GM19324 (cell line): Measurements from ENCODE around the gene MTARC2.
A peak's percentile ranks its signal among the peaks of the same experiment; 100 is the strongest.

Experiments
- ATAC-seq: cut with Tn5 transposase; IDR thresholded peaks from one replicate; pipeline ENCODE4 v1.9.1; 2021; ENCODE audit warnings: mild to moderate bottlenecking, moderate library complexity; ENCODE audit not compliant: unreplicated experiment, low FRiP score

The MTARC2 gene

DNA sequence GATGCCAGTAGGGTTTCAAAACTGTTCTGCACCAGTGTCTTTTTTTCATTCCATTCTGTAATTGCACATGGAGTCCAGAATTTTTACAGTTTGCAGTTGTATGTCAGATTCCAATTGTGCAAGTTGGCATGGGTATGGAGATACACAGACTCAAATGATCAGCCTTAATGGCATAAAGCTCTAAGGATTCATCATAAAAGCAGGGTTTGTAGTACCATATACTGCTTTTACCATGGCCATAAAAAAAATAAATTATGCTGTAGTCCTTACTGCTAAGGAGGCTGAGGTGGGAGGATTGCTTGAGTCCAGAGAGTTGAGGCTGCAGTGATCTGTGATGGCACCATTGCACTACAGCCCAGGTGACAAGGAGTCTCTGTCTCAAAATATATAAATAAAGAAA lies 48.9 kb downstream of the MTARC2 start:
- no peak for ATAC-seq

DNA sequence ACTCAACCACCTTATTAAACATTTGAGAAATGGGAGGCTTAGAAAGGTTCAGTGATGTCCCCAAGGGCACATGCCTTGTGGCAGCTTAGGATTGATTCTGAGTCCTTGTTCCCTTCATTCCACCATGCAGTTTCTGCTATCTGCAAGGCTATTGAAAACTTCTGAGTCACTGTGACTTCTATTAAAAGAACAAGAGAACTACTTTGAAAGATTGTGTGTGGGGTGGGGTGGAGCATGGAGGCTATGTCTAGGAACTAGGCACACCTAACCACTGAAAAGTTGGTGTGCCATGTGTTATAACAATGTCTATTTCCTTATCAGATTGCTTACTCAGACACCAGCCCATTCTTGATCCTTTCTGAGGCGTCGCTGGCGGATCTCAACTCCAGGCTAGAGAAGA lies 49.4 kb downstream of the MTARC2 start:
- ATAC-seq: no peak

DNA sequence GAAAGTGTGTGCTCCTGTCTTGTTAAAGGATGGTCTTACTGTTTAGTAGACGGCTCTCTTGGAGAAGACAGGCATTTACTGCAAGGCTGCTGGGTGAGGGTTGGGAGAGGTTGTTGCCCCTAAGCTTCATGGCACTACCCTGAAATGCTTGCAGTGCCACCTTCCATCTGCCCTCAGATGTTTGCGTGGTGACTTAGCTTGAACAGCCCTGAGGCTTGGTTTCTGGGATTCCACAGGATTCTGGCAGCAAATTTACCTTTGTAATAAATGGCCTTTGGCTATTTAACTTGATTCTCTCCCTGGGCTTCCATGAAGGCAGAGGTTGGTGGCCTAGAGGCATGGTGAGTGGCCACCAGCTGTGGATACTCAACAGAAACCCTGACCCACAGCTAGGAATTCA lies 50.2 kb downstream of the MTARC2 start:
- ATAC-seq: no peak

DNA sequence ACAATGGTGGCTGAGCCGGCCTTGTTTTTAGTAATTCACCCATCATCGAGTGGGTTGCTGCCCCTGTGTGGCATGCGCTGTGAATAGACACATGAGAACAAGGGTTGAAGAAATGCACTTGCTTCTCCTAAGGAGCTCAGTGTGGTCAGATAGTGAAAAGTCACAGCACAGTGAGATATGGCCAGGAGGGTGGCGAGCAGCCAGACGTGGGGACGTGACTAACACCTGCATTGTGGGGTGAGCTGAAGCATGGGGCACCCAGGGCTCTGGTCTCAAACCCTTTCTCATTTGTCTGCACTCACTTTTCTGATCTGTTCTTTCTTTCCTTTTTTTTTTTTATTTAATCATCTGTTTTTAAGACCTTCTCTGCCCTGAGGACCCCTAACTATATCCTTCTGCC lies 52.1 kb downstream of the MTARC2 start:
- no peak for ATAC-seq

DNA sequence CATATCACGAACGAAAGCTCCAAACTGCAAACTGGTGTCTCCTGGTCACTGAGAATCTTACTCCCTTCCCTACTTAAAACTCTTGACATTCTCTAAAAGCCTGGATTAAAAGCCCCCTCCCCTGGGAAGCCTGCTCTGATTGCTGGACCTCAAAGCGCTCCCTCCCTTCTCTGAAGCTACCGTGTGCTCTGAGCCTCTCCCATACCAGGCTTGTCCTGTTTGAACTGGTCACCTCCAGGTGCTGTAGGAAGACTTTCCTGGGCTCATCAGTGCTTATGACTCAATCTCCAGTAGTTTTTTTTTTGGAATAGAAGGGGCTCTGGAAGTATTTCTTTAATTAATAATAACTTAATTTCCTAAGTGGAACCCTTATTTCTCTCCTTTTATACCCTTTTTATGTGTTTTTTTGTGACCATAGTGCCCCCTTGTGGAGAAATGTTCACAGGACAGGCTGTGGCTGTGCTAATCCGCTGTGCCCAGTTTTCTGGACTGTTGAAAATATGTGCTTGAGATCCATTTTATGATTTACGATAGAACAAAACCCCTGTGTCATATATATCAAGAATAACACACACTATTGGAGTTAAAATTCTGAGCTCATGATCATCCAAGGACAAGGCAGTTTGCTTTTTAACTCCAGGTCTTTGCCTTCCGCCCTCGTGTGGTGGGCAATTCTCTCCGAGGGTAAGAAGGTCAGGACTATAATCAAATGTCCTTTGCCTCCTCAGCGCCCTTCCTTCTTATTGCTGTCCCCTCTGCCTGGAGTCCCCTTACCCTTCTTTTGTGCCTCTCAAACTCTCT lies 55.5 kb downstream of the MTARC2 start:
- ATAC-seq: no peak

DNA sequence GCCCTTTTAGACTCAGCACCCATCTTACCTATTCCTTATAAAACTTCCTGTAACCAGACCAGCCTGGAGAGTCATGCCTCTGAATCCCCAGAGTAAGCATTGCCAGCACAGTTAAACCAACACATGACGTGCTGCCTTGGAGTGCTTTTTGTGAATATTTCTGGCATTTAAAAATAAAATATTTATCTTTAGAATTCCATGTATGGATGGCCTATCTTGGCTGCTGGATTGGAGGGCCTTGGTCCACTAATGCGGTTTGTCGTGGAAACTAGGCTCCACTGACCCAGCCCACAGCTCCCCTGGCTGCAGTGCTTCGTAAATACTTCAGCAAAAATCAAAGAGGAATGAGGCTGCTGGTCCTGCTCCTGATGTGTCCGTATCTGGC lies 56.1 kb downstream of the MTARC2 start:
- ATAC-seq: no peak

DNA sequence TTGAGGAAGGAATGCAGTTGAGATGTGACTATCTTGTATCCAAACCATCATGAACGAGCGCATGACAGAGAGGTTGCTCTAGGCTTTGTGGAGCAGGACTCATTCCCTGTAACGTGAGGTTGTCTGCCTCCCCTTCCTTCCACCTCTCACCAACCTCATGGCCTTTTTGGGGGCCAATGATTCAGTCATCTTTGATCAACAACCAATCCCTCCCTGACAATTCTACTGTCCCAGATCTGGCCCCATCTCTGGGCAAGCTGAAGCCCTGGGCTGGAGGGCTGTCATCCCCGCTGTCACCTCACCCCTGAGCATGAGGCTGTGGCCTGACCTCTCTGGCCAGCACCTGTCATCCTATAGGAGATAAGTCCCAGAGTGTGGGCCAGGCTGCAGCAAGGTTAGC lies 58.3 kb downstream of the MTARC2 start:
- no peak for ATAC-seq

DNA sequence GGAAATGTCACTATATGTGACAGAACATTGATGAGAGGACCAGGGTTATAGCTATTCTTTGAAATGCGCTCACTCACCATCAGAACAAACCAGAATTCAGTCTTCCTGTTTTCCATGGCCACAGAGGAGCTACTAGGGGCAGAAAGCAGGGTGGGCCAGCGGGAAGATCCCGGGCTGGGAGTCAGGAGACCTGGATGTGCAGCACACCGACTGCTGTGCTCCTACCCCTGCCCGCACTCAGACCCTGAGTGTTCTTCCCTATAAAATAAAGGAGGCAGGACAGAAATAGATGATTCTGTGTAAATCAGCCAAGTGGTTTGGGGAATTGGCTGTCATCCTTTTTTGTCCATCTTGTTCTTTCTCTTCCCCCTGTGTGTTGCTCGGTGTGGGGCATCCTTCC lies 59.6 kb downstream of the MTARC2 start:
- no peak for ATAC-seq

DNA sequence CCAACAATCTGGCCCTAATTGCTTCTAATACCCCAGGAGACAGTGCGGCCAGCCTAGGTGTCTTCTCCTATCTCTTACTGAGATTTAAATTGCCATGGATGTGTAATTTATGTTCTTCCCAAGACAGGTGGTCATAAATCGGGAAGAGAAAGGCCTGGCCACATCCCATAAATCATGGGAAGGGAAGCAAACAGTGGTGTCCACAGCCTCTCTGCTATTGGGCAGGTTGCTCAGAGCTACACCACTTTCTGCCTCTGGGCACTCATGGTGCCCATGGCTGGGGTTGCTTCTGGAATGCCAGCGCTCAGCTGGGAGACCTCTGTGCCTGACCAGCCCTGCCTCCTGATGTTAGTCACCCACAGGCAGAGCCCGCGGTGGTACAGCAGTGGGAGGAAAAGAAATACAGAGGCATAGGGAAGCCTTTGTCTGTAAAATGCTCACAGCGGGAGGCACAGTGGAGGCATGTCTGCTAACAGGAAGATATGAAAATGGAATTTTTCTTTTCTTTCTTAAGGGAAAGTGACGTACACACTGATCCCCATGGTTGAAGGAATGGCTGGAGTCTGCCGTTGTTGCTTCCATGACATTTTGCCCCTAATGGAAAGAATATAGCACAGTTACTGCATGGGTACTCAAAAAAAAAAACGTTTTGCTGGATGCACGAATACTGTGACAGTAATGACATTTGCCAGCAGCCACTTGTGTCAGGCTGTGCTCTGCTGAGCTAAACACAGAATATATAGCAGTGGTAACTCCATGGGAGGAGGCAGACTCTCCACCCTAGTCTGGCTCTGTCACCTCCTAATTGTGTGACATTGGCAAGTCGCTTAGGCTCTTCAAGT lies 60.4 kb downstream of the MTARC2 start:
- ATAC-seq: no peak

DNA sequence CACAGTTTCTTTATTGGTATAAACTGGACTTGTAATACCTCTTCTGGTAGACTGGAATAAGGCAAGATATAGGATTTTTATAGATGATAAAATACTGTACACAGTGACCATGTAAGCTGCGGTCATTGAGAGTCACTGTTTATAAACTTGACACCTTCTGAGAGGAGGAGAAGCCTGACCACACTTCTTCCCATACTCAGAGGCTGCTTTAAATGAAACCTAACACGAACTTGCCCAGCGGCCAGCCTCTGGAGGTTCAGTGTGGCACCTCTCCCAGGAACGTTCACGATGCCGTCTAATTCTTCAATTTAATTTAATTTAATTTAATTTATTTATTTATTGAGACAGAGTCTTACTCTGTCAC lies 61.0 kb downstream of the MTARC2 start:
- no peak for ATAC-seq

DNA sequence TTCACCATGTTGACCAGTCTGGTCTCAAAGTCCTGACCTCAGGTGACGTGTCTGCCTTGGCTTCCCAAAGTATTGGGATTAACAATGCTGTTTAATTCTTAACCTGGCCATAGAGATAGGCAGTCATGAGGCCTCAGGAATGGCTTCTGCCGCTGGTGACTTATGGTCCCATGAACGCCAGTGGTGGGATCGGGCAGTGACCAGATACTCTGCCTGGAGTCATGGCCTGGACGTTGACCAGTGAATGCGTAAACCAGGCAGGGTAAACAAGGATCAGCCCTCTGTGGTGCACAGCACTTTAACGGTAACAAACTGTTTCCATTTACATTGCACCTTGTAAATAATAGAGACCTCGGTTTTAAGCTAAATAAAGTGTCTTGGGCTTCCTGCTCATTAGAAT lies 61.6 kb downstream of the MTARC2 start:
- ATAC-seq: no peak

DNA sequence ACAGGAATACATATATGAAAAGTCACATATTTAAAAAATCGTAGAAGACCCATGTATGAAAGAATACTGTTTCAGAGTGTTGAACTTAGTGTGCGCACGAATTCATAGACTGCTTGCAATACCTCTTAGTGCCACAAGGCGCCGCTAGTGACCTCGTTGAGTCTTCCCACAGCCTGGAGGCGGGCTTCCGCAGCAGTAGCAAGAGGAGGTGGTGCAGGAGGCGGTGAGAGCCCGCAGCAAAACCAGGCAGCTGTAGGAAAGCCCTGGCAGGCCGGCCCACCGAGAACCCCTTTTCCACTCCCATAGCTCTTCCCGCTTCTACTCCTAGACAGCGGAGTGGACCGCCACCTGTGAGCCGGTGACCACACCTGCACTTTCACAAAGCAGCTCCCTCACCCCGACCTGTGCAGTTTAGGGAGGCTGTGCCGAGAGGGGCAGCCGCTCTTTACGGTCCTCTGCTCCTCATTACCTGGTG lies 62.1 kb downstream of the MTARC2 start:
- ATAC-seq: peak; percentile 78

DNA sequence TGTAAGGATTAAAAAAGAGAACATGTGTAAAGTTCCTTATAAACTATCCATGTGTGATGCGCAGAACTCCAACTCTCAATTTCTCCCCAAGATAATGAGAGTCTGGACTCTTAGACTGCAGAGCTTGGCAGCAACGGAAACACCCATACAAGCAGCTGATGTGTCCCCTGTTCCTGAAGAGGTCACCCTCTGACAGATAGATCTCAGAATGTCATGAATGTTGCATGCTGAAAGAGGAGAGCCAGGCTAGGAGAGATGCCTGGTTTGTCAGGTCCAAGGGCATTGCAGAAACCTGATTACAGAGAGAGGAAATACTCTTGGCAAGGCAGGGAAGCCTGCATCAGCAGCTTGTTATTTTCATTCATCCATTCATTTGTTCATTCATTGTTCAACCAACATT lies 62.8 kb downstream of the MTARC2 start:
- no peak for ATAC-seq

DNA sequence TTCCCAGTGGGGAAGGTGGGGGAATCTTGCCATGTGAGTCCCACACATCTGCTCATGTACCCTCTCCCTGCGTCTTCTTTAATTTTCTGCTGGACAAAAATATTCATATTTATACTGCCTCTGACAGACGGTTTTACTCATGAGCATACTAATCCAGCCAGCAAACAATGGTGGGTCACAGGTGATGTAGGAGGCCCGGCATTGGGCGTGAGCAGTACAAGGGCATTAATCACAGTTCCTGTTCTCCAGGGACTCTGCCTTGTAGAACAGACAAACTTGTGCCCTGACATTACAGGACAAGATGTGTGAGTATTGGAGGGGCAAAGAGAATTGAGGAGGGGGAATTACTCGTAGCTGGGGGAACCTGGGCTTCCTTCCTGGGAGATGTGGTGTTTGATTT lies 63.6 kb downstream of the MTARC2 start:
- no peak for ATAC-seq

DNA sequence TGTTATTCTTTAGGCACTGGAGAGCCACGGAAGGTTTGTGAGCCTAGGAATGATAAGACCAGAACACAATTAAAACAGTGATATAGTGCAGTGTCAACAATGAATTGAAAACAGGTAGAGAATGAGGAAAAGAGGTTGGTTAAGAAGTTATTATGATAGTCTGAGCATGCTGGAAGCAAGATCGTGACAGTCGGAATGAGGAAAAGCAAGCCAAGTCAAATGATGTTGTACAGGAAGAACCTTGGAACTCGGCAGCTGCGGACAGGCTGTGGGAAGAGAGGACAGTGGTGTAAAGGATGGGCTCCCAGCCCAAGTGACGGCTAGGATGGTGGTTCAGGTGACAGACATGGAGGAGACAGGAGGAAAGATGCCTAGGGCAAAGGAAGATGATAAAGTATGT lies 64.2 kb downstream of the MTARC2 start:
- no peak for ATAC-seq

DNA sequence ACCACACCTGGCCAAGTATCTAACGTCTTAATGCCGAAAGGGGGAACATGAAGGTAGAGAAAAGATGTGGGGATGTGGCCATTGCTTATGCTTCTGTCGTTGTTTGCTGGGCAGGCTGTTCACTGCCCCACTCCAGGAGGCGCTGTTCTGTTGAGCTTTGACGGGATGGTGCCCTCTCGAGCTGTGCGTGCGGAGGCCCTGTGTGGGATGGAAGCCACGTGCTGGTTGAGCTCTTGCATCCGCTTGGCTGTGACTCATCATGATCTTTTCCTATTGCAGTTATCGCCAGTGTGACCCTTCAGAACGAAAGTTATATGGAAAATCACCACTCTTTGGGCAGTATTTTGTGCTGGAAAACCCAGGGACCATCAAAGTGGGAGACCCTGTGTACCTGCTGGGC lies 64.9 kb downstream of the MTARC2 start:
- no peak for ATAC-seq

DNA sequence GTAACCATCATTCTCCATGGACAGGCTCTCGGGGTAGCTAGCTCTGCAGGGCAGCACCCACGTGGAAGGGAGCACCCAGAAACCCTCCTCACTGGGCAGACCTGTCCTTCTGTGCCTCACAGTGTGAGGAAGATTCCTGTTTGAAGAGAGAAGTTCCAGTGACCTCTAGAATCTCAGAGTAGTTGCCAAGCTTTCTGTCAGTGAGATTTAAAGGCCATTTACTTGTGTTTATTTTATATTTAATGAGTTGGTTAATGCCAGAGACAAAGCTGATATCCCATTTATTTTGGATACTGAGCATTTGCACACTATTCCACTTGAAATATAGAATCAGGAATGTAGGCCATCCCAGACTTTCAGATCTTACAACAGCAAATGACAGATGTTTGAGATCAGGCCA lies 67.3 kb downstream of the MTARC2 start:
- ATAC-seq: no peak

DNA sequence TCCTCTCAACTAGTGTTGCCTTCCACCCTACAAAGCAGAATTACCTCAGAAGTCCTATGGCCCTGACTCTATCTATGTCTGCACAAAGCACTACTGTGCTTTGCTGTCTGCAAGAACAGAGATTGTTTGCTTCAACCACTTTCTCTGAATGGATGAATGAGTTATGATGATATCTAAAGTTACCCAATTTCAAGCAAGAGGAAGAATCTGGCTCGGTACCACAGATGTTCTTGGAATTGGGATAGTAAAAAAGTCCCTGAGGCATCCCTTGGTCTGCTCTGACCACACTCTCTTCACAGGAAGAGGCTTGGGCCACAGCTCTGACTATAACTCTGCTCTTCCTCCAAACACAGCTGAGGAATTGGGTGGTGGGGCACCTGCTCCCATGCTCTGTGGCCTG lies 69.8 kb downstream of the MTARC2 start:
- no peak for ATAC-seq

DNA sequence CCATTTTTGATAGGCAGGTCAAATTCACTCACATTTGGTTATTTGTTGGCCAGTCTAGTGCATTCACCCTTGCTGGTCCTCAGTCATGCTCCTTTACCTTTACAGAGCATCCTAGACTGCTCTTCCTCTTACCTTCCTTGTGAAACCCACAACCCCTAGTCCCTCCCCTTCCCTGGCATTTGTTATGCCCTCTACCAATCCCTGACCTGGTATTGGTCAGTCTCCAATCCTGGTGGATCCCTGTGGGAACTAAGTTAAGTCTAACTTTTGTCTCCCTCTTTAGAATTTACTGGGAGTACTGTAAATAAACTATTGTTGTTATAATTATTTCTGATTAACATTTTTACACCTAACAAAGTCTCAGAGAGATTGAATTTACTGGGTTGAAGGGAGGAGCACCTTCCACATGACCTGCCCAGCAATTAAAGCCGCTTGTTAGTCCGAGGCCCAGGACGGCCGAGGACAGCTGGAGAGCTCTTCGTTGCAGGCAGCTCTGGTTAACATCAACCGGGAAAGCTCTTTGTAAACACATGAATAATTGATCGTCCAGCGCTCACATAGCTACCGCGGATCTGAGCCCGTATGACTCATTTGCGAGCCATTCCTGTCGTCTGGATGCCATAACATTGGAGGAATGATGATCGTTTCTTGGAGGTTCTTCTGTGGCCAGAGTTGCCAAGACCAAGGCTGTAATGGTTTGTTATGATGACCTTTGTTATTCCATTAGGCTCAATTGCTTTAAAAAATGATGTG lies 70.5 kb downstream of the MTARC2 start:
- ATAC-seq: no peak

DNA sequence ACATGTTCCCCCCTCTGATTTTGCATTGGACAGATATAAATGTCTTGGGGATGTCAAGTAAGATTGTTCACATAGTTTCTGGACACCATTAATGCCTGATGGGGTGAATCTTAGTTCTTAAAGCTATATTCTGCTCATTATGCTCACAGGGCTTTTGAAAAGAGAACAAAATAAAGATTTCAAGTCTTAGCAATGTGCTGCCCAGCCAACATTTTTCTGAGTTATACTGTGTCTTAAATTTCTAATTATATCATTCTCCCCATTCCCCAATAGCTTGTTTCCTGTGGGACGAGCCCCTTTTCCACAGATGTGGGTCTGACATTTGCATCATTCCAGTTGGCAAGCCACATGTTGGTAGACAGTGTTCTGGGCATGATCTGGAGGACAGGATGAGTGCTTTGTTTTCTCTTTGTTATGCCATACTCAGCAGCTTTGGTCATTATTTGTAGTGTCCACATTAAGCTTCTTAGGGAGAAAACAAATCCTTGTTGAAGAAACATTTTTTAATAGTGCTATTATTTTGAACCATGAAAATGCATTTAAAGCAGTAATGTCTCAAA lies 71.4 kb downstream of the MTARC2 start:
- ATAC-seq: no peak
